DMS79 treated with DMSO at 0.1 percent for 48 hours (cell line): ENCODE results near the gene JPH3.
"Not testable (repeated sequence)": the region's sequence is repeated elsewhere in the genome, so short reads cannot be mapped to it uniquely, and the experiment has no call there.

ENCODE experiments used
- DNase-seq: peaks from one replicate; lab custom pipeline; 2025; lab: John Stamatoyannopoulos, UW

The JPH3 gene

DNA sequence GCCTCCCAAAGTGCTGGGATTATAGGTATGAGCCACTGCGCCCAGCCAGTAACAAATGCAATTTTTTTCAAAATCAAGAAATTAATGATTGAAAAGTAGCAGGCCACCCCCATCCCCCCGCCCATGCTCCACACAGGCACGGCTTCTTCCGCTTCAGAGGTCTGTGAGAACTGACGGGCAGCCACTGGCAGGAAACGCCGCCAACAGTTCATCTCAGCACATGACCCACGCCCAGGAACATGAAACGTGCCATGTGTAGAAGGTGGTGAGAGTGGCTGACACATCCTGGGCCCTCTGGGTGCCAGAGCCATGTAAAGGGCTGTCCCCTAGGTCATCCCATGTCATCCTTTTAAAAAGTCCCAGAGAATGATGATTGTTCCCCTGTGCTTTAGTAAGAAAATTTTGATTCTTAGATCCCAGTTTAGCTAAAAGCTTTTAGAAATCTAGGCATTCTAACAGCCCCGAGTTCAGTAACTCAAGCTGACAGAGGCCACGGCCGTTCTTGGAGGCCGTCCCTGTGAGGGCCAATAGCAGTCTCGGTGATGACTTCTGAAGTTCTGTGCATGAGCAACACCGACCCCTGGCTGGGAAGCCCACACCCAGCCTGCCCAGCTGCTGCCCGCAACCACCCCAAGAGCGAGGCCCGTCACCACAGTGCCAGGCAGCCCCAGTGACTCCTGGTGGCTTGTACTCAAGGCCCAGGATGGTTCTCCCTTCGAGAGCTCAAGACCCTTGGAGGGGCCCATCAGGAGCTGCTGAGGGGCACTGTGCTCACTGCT, 111.3 kb downstream of the JPH3 start:
- DNase-seq: no peak

DNA sequence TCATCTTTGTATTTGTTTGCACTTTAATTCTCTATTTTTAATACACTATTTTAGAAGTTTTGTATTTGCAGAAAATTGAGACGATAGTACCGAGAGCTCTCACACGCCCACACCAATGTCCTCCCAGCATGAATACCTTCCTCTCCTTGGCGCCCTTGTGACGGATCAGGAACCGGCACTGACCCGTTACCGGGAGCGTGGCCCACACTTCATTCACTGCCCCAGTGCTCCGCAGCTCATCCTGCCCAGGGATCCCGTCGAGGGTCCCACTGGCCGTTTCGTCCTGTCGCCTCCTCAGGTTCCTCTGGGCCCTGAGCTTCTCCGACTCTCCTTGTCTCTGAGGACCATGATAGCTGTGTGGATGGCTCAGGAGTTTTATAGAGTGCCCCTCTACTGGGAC, 112.9 kb downstream of the JPH3 start:
- no peak for DNase-seq

GRCh38 chr16:87715658-87716057, 113.3 kb downstream of the JPH3 start:
- no peak for DNase-seq

- not testable (repeated sequence) for DNase-seq
Measured at GRCh38 chr16:87718831-87719230, 116.5 kb downstream of the JPH3 start.

GRCh38 chr16:87720446-87720845, 118.1 kb downstream of the JPH3 start:
- DNase-seq: no peak

- DNase-seq: no peak
Measured at GRCh38 chr16:87721622-87722585, 119.6 kb downstream of the JPH3 start.

- DNase-seq: no peak
Measured at GRCh38 chr16:87722590-87723225, 120.4 kb downstream of the JPH3 start.

DNA sequence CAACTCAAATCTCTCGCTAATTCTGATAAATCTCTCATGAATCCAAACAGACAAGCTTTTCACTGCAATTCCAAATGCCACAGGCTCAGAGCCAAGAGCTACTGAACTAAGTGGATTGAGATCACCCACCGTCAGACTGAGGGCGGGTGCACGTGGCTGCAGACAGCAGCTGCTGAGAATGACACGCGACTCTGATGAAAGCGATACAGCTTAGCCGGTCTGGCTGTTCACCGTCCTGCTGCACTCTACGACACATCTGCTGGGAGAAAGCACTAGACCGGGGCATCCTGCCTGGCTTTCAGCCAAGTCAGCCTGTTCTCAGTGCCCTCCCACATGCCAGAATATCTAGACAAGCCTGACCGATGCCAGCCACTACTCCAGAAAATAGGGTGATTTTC, 120.9 kb downstream of the JPH3 start:
- peak; percentile 83 for DNase-seq

GRCh38 chr16:87724490-87725291, 122.4 kb downstream of the JPH3 start:
- DNase-seq: no peak

DNA sequence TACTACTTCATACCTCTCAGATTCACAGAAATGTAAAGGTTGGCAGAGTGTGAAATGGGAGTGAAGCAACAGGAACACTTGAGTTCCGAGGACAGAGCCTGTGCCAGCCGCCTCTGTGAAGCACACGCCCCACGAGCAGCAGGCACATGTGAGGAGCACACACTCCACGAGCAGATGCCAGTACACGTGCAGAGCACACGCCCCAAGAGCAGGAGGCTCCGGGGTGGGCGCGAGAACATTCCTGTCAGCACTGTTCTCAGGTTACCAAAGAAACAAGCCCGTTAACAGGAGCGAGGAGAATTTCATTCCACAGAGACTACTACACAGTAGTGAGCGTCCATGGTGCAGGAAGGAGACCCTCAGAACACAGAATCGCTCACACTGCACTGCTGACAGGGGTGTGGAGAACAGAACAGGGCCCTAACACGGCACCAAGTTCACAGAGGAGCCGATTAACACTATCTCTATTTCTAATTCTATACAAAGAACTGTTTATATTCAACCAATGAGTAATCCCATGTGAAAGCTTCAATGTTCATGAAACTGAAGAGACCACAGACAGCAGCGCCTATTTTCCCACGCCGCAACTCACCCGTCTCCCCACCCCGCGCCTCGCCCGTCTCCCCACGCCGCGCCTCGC, 123.4 kb downstream of the JPH3 start:
- no peak for DNase-seq

GRCh38 chr16:87726577-87726976, 124.3 kb downstream of the JPH3 start:
- DNase-seq: not testable (repeated sequence)

- DNase-seq: no peak
Measured at GRCh38 chr16:87727346-87727745, 125.0 kb downstream of the JPH3 start.

DNA sequence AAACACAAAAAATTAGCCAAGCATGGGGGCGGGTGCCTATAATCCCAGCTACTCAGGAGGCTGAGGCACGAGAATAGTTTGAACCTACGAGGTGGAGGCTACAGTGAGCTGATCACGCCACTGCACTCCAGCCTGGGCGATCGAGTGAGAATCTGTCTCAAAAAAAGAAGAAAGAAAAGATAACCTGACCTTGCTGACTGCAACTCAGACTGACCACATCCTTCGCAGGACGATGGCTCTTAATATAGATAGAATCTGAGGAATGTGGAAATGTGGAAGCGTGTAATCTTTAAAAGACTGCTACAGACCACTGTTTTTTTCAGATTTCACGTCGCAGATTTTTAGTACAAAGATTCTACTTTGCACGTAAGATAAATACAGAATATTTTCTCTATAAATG, 125.7 kb downstream of the JPH3 start:
- no peak for DNase-seq

DNA sequence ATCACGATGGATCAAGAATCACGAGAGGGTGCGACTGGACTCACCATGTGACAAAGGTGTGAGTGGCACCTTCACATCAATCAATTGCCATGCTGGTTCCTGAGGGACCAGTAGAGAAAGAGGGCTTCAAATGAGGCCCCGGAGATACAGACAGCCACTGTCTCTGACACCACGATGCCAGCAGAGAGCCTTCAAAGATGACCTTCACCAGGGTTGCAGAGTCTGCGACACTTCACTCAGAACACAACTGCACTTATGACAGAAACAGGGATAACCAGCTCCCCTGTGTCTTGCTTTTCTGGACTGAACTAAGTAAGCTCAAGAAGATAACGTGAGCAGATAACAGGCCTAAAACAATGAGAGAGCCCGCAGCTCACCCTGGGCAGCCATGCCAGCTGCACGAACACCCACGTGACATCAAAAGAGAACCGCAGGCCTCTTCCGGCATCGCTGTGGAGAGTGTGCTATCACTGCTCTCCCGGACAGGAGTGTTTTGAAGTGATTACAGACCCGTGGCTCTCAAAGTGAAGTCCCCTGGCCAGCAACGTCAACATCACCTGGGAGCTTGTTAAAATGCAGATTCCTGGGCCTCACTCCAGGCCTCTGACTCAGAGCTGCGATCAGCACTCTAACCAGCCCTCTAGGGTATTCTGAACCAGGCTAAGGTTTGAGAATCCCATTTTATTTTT, 127.1 kb downstream of the JPH3 start:
- DNase-seq: no peak

GRCh38 chr16:87731607-87732006, 129.3 kb downstream of the JPH3 start:
- no peak for DNase-seq

DNA sequence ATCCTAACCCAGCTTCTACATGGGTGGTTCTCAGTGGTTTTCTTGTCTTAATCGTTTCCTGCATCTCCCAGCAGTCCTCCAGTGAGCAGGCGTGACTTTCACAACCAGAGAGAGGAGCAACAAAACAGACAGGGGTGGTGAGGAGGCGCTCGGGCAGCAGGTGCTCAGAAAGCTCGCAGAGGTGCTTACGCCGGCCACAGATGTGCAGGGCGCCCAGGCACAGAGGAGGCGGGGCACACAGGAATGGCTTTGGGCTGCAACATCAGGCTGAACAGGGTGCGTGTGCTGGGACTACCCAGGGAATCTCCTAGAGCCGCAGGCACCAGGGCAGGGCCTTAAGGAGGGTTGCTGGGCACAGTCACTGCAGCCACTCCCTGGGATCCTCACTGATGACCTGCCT, 130.9 kb downstream of the JPH3 start:
- DNase-seq: peak; percentile 72

- DNase-seq: no peak
Measured at GRCh38 chr16:87734644-87735043, 132.3 kb downstream of the JPH3 start.

DNA sequence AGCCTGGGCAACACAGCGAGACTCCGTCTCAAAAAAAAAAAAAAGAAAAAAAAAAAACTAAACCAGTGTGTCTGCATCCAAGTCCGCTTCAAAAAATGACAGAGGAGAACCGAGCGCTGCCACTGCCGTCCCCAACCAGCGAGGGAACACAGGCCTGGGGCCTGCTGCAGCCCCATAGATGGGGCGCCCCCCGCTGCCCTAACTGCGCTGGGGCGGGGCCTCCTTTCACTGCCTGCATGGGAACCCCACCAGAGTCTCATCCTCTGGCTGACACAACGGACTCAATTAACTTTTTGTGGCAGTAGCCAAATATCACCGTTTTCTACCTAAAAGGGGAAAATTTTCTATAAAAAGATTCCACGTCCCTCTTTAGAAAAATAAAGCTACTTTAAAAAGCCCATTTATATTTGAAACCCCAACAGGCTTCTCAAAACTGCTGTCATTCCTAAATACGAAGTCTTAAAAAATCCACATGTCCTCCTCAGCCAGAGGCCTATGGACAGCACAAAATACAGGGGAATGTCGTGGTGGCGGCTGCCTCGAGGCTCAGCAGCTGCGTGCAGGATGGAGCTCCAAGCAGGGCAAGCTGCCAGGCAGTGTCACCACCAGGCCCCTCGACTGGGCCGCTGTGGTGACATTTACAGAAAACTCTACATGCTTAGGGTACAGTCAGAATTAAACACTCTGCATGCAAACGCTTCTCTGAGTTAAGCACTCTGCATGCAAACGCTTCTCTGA, 133.1 kb downstream of the JPH3 start:
- DNase-seq: peak; percentile 12

- no peak for DNase-seq
Measured at GRCh38 chr16:87736008-87736382, 133.7 kb downstream of the JPH3 start.

GRCh38 chr16:87739801-87740200, 137.5 kb downstream of the JPH3 start:
- DNase-seq: no peak
